Transverse colon (tissue), 4 donors: ENCODE data around the gene PTPRN2. TPM values are rescaled to one million over a fixed set of nuclear protein-coding genes. Genes with fewer than 3 reads are reported as not detected.

Experiments
- DNase-seq: peaks from one replicate; pipeline ENCODE4 v3.0.0-alpha.2; 2019
- H3K27ac ChIP-seq, 4 donors: fragments of 200-600 bp; sonication (generic); 2 replicates each; pipeline ENCODE4 v1.5.1; 2016 to 2018; ENCODE audit warnings: inconsistent platforms in 4 of 4
- H3K27me3 ChIP-seq: fragments of 200-600 bp; sonication (generic); 2 replicates; pipeline ENCODE4 v1.5.1; 2017; ENCODE audit warnings: inconsistent platforms
- H3K36me3 ChIP-seq, 4 donors: fragments of 200-600 bp; sonication (generic); 2 replicates each; pipeline ENCODE4 v1.5.1; 2017 to 2019; ENCODE audit warnings: inconsistent platforms in 4 of 4
- H3K4me1 ChIP-seq, 4 donors: fragments of 200-600 bp; sonication (generic); 2 replicates each; pipeline ENCODE4 v1.5.1; 2017 to 2020; ENCODE audit warnings: inconsistent platforms in 4 of 4
- H3K4me3 ChIP-seq, 4 donors: fragments of 200-600 bp; sonication (generic); 1 replicate in 1 of 4; 2 replicates in 3 of 4; pipeline versions ENCODE4 v1.5.1 to v1.6.1; 2017 to 2019; ENCODE audit warnings: inconsistent platforms in 4 of 4
- H3K9me3 ChIP-seq, 2 donors: fragments of 200-600 bp; sonication (generic); 2 replicates each; pipeline ENCODE4 v1.5.1; 2017 to 2019; ENCODE audit warnings: inconsistent platforms in 2 of 2
- CTCF ChIP-seq, 5 experiments: fragments of 200-600 bp in 3 of 5; fragments of 450-650 bp in 2 of 5; sonication (generic) in 3 of 5; IDR thresholded peaks; 1 replicate in 2 of 5; 2 replicates in 3 of 5; pipeline ENCODE4 v1.5.1; 2016 to 2017; ENCODE audit warnings: antibody characterized with exemption in 5 of 5, inconsistent platforms in 3 of 5, mild to moderate bottlenecking in 2 of 5, moderate library complexity in 1 of 5
- EP300 ChIP-seq: sonication (generic); formaldehyde crosslinking; IDR thresholded peaks from one replicate; pipeline ENCODE4 v1.6.1; 2017; ENCODE audit warnings: antibody characterized with exemption, low read depth
- POLR2A ChIP-seq: fragments of 450-650 bp; IDR thresholded peaks from one replicate; pipeline ENCODE4 v1.6.1; 2016; ENCODE audit warnings: antibody characterized with exemption, mild to moderate bottlenecking, moderate library complexity
- POLR2AphosphoS5 ChIP-seq, 3 donors: sonication (generic); formaldehyde crosslinking; IDR thresholded peaks; one replicate each; pipeline ENCODE4 v1.6.1; 2016; ENCODE audit warnings: antibody characterized with exemption in 3 of 3
- WGBS, 2 donors: methylation state at CpG; one replicate each; pipeline ENCODE4 v1.1.5; 2018; ENCODE audit warnings: low coverage in 1 of 2; 5-methylcytosine and 5-hydroxymethylcytosine counted together
- in situ Hi-C, 4 donors: fragments of 200-750 bp; cut with MboI; loops; one replicate each; pipeline versions ENCODE4 v1.15.0 to v1.15.1; 2017; ENCODE audit warnings: low sequenced_read_pairs in 3 of 4, low pct_ligation_motif_present in 1 of 4, low pct_unique_long_range_greater_than_20kb in 1 of 4
- intact Hi-C: fragments of 100-400 bp; cut with DNase I; formaldehyde crosslinking; loops from one replicate; pipeline ENCODE4 v1.15.1; 2023; ENCODE audit warnings: low total_unique reads
- total RNA-seq, 4 donors: library from RNA; depleted of rRNA; stranded (reverse); fragments of >200 nt; gene quantifications; one replicate each; pipeline ENCODE4 v1.1.0, GENCODE V29; 2016

The PTPRN2 gene
- total RNA-seq, 4 donors from 2014 or later: 15.4 to 31.1 (median 21.8) TPM

- Histone ChIP-seq H3K9me3 (no peaks in the 10 kb centered on the region), H3K27ac (no peak overlapping the region), H3K36me3 (no peaks in the 10 kb centered on the region), H3K27me3 (no peaks in the 10 kb centered on the region), H3K4me3 (no peak overlapping the region), H3K4me1 (no peaks in the 10 kb centered on the region)
- WGBS, 2 donors: 91 to 93% methylated on average over 11 to 15 of the region's 15 CpGs
- intact Hi-C loops: no loop called here
- TF ChIP-seq POLR2A: no peak
- TF ChIP-seq EP300: no peak
- TF ChIP-seq CTCF (IDR thresholded peaks at IDR 0.05): no peak
- TF ChIP-seq POLR2AphosphoS5 (IDR thresholded peaks at IDR 0.05): no peak
- no peak for DNase-seq
- in situ Hi-C loops: no loop called here
Measured at GRCh38 chr7:157893535-157894044, 694.0 kb downstream of the PTPRN2 start.

- no peak for TF ChIP-seq EP300
- TF ChIP-seq CTCF (IDR thresholded peaks at IDR 0.05): no peak
- no peak for TF ChIP-seq POLR2AphosphoS5 (IDR thresholded peaks at IDR 0.05)
- TF ChIP-seq POLR2A: no peak
- in situ Hi-C loops: no loop called here
- intact Hi-C loops: no loop called here
- Histone ChIP-seq H3K36me3 (no peaks in the 10 kb centered on the region), H3K9me3 (no peaks in the 10 kb centered on the region), H3K27ac (no peak overlapping the region), H3K4me3 (no peak overlapping the region), H3K27me3 (no peaks in the 10 kb centered on the region), H3K4me1 (no peaks in the 10 kb centered on the region)
- WGBS, 2 donors: 80 to 94% methylated on average over 6 to 13 of the region's 13 CpGs
- DNase-seq: no peak
Measured at GRCh38 chr7:157892751-157893523, 694.7 kb downstream of the PTPRN2 start.

GRCh38 chr7:157890921-157891401, 696.7 kb downstream of the PTPRN2 start:
- WGBS, 2 donors: 76% methylated on average over 9 of the region's 9 CpGs; no CpG with 5 or more reads in 1 of the 2 donors
- no peaks in the 10 kb centered on the region for H3K27me3 ChIP-seq
- H3K27ac ChIP-seq: no peak overlapping the region
- H3K4me3 ChIP-seq: no peak overlapping the region
- H3K9me3 ChIP-seq: no peaks in the 10 kb centered on the region
- intact Hi-C loops: no loop called here
- H3K36me3 ChIP-seq: no peaks in the 10 kb centered on the region
- TF ChIP-seq POLR2A: no peak
- no peak for TF ChIP-seq POLR2AphosphoS5 (IDR thresholded peaks at IDR 0.05)
- no peak for TF ChIP-seq EP300
- no peak for TF ChIP-seq CTCF (IDR thresholded peaks at IDR 0.05)
- in situ Hi-C loops: no loop called here
- H3K4me1 ChIP-seq: no peaks in the 10 kb centered on the region
- no peak for DNase-seq

GRCh38 chr7:157889480-157889879, 698.1 kb downstream of the PTPRN2 start:
- intact Hi-C loops: no loop called here
- TF ChIP-seq POLR2AphosphoS5 (IDR thresholded peaks at IDR 0.05) (no peak), POLR2A (no peak), CTCF (IDR thresholded peaks at IDR 0.05) (no peak), EP300 (no peak)
- H3K4me3 ChIP-seq: no peak overlapping the region
- H3K27ac ChIP-seq: no peak overlapping the region
- no peaks in the 10 kb centered on the region for H3K36me3 ChIP-seq
- DNase-seq: no peak
- no peaks in the 10 kb centered on the region for H3K4me1 ChIP-seq
- WGBS, 2 donors: 60 to 75% methylated on average over 4 to 6 of the region's 6 CpGs
- in situ Hi-C loops: no loop called here
- no peaks in the 10 kb centered on the region for H3K27me3 ChIP-seq
- no peaks in the 10 kb centered on the region for H3K9me3 ChIP-seq
